SK-N-SH (cell line): ENCODE measurements around the gene ACACA. TPM values are rescaled to one million over a fixed set of nuclear protein-coding genes. Genes with fewer than 3 reads are reported as not detected.

Experiments
- CTCF ChIA-PET: fragments of 300-600, 350-600 bp; formaldehyde crosslinking; extraction: SDS; loops from one replicate; lab custom pipeline; 2021; lab: Yijun Ruan, JAX
- POLR2A ChIA-PET: fragments of 350-600 bp; sonication (Branson Sonifier 250); formaldehyde crosslinking; extraction: SDS; loops from one replicate; lab custom pipeline; 2020; ENCODE audit warnings: antibody characterized with exemption, inconsistent platforms; lab: Yijun Ruan, JAX
- DNase-seq: peaks from one replicate; pipeline ENCODE4 v3.0.0; 2012
- H2AFZ ChIP-seq: fragments of 200-600 bp; sonication (generic); 2 replicates; pipeline ENCODE4 v1.8.1; 2016; ENCODE audit warnings: antibody characterized with exemption, mild to moderate bottlenecking, low read depth
- H3F3A ChIP-seq: fragments of 200-600 bp; sonication (generic); replicated peaks from 2 replicates; pipeline ENCODE3; 2016; ENCODE audit warnings: antibody characterized with exemption, mild to moderate bottlenecking; ENCODE audit not compliant: insufficient read depth
- H3K27ac ChIP-seq, 2 experiments: fragments of 200-500 bp in 1 of 2; fragments of 200-600 bp in 1 of 2; sonication (Bioruptor generic) in 1 of 2; sonication (generic), shearing (Covaris generic) in 1 of 2; 2 replicates each; pipeline versions ENCODE4 v1.5.1 to v1.6.1; 2014 to 2016; ENCODE audit warnings: low read depth in 2 of 2, inconsistent platforms in 1 of 2, low read length in 1 of 2, mild to moderate bottlenecking in 1 of 2, mixed read lengths in 1 of 2
- H3K27me3 ChIP-seq: fragments of 200-600 bp; sonication (generic), shearing (Covaris generic); 2 replicates; pipeline ENCODE4 v1.6.1; 2016; ENCODE audit warnings: mixed run types; ENCODE audit not compliant: insufficient read depth
- H3K36me3 ChIP-seq, 2 experiments: fragments of 200-500 bp in 1 of 2; fragments of 200-600 bp in 1 of 2; sonication (Bioruptor generic) in 1 of 2; sonication (generic) in 1 of 2; replicated peaks in 1 of 2; 2 replicates each; pipeline versions ENCODE3 to v1.5.1; 2014 to 2016; ENCODE audit warnings: low read length in 1 of 2, mild to moderate bottlenecking in 1 of 2; ENCODE audit not compliant: insufficient read depth in 2 of 2, control insufficient read depth in 1 of 2
- H3K4me1 ChIP-seq, 2 experiments: fragments of 200-500 bp in 1 of 2; fragments of 200-600 bp in 1 of 2; sonication (Bioruptor generic) in 1 of 2; sonication (generic), shearing (Covaris generic) in 1 of 2; 2 replicates each; pipeline versions ENCODE4 v1.5.1 to v1.6.1; 2014 to 2016; ENCODE audit warnings: low read depth in 1 of 2, low read length in 1 of 2, mixed run types in 1 of 2; ENCODE audit not compliant: insufficient read depth in 2 of 2, control insufficient read depth in 1 of 2
- H3K4me2 ChIP-seq: fragments of 200-600 bp; sonication (generic), shearing (Covaris generic); 2 replicates; pipeline ENCODE4 v1.6.1; 2017; ENCODE audit warnings: mixed run types
- H3K4me3 ChIP-seq, 2 experiments: fragments of 200-500 bp in 1 of 2; fragments of 200-600 bp in 1 of 2; sonication (Bioruptor generic) in 1 of 2; sonication (generic), shearing (Covaris generic) in 1 of 2; 2 replicates each; pipeline versions ENCODE4 v1.5.1 to v1.8.1; 2014 to 2016; ENCODE audit warnings: low read depth in 2 of 2, inconsistent platforms in 1 of 2, low read length in 1 of 2, mild to moderate bottlenecking in 1 of 2, mixed read lengths in 1 of 2, moderate library complexity in 1 of 2
- H3K79me2 ChIP-seq: fragments of 200-600 bp; sonication (generic); 2 replicates; pipeline ENCODE4 v1.8.1; 2017; ENCODE audit warnings: mild to moderate bottlenecking; ENCODE audit not compliant: insufficient read depth
- H3K9ac ChIP-seq: fragments of 200-600 bp; sonication (generic); 2 replicates; pipeline ENCODE4 v1.6.1; 2017; ENCODE audit warnings: mixed run types
- H3K9me2 ChIP-seq: fragments of 200-600 bp; sonication (generic); 2 replicates; pipeline ENCODE4 v1.6.1; 2017; ENCODE audit warnings: mixed run types
- H3K9me3 ChIP-seq: fragments of 200-600 bp; sonication (generic); 2 replicates; pipeline ENCODE4 v1.6.1; 2017; ENCODE audit warnings: mixed run types, mild to moderate bottlenecking, moderate library complexity
- H4K20me1 ChIP-seq: fragments of 200-600 bp; sonication (generic); 2 replicates; pipeline ENCODE4 v1.6.1; 2017; ENCODE audit warnings: mild to moderate bottlenecking, mixed run types; ENCODE audit not compliant: insufficient read depth
- CHD2 ChIP-seq: fragments of 150-350 bp; IDR thresholded peaks from 2 replicates; pipeline ENCODE4 v1.6.1; 2018; ENCODE audit warnings: low read length; ENCODE audit not compliant: partially characterized antibody
- MEF2A ChIP-seq: IDR thresholded peaks from 2 replicates; pipeline ENCODE4 v1.4.0; 2012; ENCODE audit warnings: low read depth, borderline replicate concordance
- MXI1 ChIP-seq: IDR thresholded peaks from 2 replicates; pipeline ENCODE4 v1.6.1; 2012; ENCODE audit warnings: mild to moderate bottlenecking, low read depth, low read length, improper control_type of control experiment
- NFIC ChIP-seq: IDR thresholded peaks from 2 replicates; pipeline ENCODE4 v1.4.0; 2012; ENCODE audit warnings: borderline replicate concordance
- NRF1 ChIP-seq: IDR thresholded peaks from 2 replicates; pipeline ENCODE4 v1.6.1; 2012; ENCODE audit warnings: low read depth, mild to moderate bottlenecking, low read length
- RCOR1 ChIP-seq: fragments of 150-350 bp; IDR thresholded peaks from 2 replicates; pipeline ENCODE4 v1.6.1; 2017; ENCODE audit warnings: antibody characterized with exemption, low read length
- SIN3A ChIP-seq: IDR thresholded peaks from 2 replicates; pipeline ENCODE4 v1.6.1; 2012; ENCODE audit warnings: low read depth, mild to moderate bottlenecking, low read length, moderate library complexity, borderline replicate concordance
- TAF1 ChIP-seq: IDR thresholded peaks from 2 replicates; pipeline ENCODE4 v1.6.1; 2012; ENCODE audit warnings: low read depth, mild to moderate bottlenecking, low read length, moderate library complexity, borderline replicate concordance
- TEAD4 ChIP-seq: IDR thresholded peaks from 2 replicates; pipeline ENCODE4 v1.4.0; 2012; ENCODE audit warnings: mild to moderate bottlenecking, borderline replicate concordance; ENCODE audit not compliant: insufficient read depth
- WGBS: methylation state at CpG from one replicate; pipeline ENCODE4 v1.1.6; 2017; ENCODE audit warnings: low lambda C conversion rate; 5-methylcytosine and 5-hydroxymethylcytosine counted together
- polyA plus RNA-seq, 3 experiments: library from polyadenylated mRNA; depleted of rRNA; stranded (reverse); fragments of >200 nt; gene quantifications; 2 replicates each; pipeline ENCODE4 v1.2.3, GENCODE V29; 2012
- TF ChIP-seq, protein P1 (sequence below): IDR thresholded peaks from 2 replicates; pipeline ENCODE4 v1.6.1; 2012; ENCODE audit warnings: mild to moderate bottlenecking, low read depth, low read length, moderate library complexity
- TF ChIP-seq, protein P2 (sequence below): fragments of 200-600 bp; sonication (generic); IDR thresholded peaks from 2 replicates; pipeline ENCODE4 v1.6.1; 2017; ENCODE audit warnings: antibody characterized with exemption, mild to moderate bottlenecking, moderate library complexity

The ACACA gene
- polyA plus RNA-seq, 1 of the 3 experiments (the other 2 are of a cell fraction), result 27.2 TPM

DNA sequence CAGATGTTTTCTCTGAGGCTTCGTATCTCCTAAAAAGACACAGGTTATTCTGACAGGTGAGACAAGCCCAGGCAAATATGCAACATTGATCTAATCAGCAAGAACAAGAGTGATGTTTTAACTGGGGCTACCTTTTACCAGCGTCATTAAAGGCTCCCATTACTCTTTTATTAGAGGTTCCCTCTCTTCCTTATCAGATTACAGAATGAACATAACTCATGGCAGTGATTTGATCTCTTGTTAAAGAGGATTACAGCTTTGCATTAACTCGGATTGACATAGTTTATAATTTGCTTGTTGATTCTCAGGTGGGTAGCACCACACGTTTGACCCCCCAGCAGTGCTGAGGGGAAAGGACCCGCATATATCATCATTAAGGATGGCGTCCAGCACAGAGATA, 367.4 kb downstream of the ACACA start:
- CTCF ChIA-PET, result interaction anchor here (3.4 kb wide), 1 partner anchor 8 kb away, joined by 23 read pairs; no protein-coding TSS in a partner anchor
- no peak overlapping the region for H3K4me3 ChIP-seq
- no peak for DNase-seq
- no peaks in the 10 kb centered on the region for H3K9me2 ChIP-seq
- no peaks in the 10 kb centered on the region for H4K20me1 ChIP-seq
- peaks cover 0 to 2% of the 10 kb centered on the region in 2 experiments; a peak in 2 of 4 replicates for H3K4me1 ChIP-seq
- no peaks in the 10 kb centered on the region for H3F3A ChIP-seq
- H3K4me2 ChIP-seq, result no peak overlapping the region
- H3K36me3 ChIP-seq, result peaks cover 3 to 13% of the 10 kb centered on the region in 2 experiments
- H3K79me2 ChIP-seq, result no peaks in the 10 kb centered on the region
- 81% methylated on average over 6 of the region's 6 CpGs for WGBS
- no peaks in the 10 kb centered on the region for H3K9me3 ChIP-seq
- no peak for TF ChIP-seq MEF2A
- TF ChIP-seq NRF1, result no peak
- TF ChIP-seq, protein P1, sequence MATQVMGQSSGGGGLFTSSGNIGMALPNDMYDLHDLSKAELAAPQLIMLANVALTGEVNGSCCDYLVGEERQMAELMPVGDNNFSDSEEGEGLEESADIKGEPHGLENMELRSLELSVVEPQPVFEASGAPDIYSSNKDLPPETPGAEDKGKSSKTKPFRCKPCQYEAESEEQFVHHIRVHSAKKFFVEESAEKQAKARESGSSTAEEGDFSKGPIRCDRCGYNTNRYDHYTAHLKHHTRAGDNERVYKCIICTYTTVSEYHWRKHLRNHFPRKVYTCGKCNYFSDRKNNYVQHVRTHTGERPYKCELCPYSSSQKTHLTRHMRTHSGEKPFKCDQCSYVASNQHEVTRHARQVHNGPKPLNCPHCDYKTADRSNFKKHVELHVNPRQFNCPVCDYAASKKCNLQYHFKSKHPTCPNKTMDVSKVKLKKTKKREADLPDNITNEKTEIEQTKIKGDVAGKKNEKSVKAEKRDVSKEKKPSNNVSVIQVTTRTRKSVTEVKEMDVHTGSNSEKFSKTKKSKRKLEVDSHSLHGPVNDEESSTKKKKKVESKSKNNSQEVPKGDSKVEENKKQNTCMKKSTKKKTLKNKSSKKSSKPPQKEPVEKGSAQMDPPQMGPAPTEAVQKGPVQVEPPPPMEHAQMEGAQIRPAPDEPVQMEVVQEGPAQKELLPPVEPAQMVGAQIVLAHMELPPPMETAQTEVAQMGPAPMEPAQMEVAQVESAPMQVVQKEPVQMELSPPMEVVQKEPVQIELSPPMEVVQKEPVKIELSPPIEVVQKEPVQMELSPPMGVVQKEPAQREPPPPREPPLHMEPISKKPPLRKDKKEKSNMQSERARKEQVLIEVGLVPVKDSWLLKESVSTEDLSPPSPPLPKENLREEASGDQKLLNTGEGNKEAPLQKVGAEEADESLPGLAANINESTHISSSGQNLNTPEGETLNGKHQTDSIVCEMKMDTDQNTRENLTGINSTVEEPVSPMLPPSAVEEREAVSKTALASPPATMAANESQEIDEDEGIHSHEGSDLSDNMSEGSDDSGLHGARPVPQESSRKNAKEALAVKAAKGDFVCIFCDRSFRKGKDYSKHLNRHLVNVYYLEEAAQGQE, result no peak
- TF ChIP-seq NFIC, result no peak
- no peak for TF ChIP-seq RCOR1
- TF ChIP-seq CHD2, result no peak
- no peak for TF ChIP-seq MXI1
- TF ChIP-seq, protein P2, sequence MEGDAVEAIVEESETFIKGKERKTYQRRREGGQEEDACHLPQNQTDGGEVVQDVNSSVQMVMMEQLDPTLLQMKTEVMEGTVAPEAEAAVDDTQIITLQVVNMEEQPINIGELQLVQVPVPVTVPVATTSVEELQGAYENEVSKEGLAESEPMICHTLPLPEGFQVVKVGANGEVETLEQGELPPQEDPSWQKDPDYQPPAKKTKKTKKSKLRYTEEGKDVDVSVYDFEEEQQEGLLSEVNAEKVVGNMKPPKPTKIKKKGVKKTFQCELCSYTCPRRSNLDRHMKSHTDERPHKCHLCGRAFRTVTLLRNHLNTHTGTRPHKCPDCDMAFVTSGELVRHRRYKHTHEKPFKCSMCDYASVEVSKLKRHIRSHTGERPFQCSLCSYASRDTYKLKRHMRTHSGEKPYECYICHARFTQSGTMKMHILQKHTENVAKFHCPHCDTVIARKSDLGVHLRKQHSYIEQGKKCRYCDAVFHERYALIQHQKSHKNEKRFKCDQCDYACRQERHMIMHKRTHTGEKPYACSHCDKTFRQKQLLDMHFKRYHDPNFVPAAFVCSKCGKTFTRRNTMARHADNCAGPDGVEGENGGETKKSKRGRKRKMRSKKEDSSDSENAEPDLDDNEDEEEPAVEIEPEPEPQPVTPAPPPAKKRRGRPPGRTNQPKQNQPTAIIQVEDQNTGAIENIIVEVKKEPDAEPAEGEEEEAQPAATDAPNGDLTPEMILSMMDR, result no peak
- no peak for TF ChIP-seq SIN3A
- no peak for TF ChIP-seq TEAD4
- TF ChIP-seq TAF1, result no peak
- TF ChIP-seq, all 33 proteins: peak for 0
- H3K27me3 ChIP-seq, result no peaks in the 10 kb centered on the region
- H3K9ac ChIP-seq, result no peak overlapping the region
- POLR2A ChIA-PET, result no interaction called here
- H2AFZ ChIP-seq, result no peak overlapping the region
- no peak overlapping the region for H3K27ac ChIP-seq
